ENCODE data around the gene TMEM79.

Gene TMEM79

DNA sequence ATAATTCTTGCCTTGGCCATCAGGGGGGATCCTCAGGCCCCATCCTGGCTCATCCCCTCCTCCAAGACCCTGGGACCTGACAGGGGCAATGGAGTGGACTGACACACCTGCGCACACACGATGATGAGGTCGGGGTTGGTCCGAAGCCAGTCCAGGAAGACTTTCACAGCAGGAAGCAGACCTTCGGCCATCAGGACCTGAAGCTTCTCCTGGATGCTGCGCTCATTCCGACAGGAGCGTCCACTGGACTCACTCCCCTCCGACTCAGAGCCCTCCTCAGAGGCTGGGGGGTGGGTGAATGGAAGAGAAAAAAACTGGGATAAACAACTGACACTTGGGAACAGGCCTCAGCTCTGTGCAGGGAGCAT is 20.9 kb upstream of the TMEM79 start:
- DNase-seq (ENCODE audit: low spot score), result no peak

DNA sequence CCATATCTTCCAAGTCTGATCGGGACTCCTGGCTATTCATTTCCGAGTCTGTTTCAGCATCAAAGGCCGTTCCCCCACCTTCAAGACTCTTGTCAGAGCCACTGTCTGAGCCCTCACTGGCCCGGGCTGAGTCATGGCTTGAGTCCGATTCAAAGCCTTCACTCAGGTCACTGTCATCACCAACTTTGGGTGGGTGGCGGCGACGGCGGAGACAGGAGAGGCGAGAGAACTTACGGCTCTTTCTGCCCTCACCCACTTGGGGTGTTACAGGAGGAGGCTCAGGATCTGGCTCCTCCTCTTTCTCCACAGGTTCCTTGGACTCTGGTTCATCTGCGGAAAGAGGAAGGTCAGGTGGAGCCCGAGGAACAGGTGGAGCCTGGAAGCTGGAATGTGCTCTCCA is 18.1 kb upstream of the TMEM79 start:
- DNase-seq (ENCODE audit: low spot score), result no peak

DNA sequence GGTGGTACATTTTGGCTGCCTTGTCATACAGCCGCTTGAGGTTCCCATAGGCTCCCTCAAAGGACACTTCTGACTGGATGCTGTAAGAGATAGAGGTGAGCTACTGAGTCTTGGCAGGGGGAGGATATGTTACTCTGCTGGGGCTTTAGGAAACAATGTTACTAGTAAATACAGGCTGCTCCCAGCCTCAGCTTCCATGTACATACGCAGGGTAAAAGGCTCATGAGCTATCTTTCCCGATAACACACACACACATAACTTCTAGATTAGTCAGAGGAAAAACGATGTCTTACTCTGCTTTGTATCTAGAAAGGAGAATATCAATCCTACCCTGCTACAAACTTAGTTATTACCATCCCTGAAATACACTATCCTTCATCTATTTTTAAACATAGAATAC is 15.8 kb upstream of the TMEM79 start:
- no peak for DNase-seq (ENCODE audit: low spot score)

DNA sequence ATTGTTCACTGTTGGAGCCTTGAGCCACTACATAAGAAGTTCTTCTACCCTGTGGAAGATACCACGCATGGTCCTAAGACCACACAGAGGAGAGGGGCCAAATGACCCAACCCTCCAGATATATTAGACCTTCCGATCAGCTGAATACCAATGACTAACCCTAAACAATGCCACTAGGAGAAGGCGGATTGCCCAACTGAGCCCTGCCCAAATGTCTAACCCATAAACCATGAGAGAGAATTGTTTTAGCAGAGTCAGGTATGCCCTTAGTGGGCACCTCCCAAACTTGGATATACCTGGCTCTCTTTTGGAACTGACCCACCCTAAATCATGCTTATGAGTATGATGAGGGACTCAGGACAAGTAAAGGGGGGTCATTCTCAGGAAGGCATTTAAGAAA is 13.8 kb upstream of the TMEM79 start:
- no peak for DNase-seq (ENCODE audit: low spot score)

DNA sequence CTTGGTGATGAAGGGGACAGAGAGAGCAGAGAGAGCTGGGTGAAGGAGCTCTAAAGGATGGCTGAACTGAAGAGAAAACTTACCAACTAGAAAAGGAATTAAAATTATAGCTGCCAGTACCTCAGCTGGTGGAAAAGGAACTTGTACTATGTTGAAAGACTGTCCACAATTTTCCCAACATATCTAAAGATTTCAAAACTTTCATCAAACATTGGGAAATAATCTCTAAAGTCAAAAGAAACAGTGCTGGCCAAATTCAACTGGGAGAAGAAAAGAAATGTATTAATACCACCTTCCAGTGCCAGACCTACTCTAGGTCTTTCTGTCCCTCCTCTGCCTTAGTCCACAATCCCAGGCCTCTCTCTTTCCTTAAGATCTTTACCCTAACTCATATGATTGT is 7.6 kb upstream of the TMEM79 start:
- no peak for DNase-seq (ENCODE audit: low spot score)

DNA sequence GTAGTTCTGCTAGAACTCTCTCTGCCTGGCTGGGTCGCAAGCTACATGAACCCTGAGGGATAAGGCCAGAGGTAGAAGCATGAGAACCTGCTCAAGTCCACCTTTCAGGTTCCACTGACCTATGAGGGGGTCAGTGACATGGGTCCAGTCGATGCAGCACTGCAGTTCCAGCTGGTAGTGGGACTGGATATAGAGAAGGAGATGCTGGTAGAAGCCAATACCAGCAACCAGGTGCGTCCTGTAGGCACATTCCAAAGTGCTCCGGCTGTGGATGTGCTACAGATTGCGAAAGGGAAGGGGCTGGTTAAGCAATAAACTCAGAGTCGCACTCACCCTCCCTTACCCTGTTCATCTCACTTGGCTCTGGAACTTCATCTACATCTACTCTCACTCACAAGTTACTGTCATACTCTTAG is 7.2 kb upstream of the TMEM79 start:
- DNase-seq (ENCODE audit: low spot score), result no peak

DNA sequence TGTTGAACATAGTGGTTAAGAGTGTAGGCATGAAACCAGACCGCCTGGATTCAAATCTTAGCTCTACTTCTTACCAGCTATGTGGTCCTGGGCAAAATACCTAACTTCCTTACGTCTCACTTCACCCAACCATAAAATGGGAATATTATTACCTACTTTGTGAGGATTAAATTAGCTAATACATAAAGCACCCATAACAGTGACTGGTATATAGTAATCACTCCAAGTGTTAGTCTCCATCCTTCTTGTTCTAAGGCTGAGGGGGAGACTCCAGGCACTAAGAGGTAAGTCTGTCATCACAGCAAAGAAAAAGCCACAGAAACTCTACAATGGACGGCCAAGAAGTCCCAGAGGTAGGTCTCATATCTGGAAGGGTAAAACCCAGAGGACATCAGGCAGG is 4.3 kb upstream of the TMEM79 start:
- no peak for DNase-seq (ENCODE audit: low spot score)

DNA sequence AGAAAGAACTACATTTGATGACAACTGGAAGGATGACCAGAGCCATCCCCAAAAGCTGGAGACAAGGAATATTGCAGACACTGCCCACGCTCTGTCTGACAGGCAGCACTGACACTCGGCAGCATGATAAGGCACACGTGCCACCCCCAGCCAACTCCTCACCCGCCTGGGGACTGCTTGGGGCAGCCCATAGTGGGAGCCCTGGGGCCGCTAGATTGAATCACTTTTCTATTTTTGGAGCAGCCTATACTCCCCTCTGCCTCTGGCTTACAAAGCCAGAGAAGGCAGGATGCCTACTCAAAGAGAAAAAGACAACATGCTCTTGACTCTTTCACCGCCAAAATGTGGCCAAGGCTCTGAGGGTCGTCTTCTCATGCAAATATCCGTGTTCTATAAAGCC is 2.8 kb upstream of the TMEM79 start:
- peak; percentile 50 for DNase-seq (ENCODE audit: low spot score)

DNA sequence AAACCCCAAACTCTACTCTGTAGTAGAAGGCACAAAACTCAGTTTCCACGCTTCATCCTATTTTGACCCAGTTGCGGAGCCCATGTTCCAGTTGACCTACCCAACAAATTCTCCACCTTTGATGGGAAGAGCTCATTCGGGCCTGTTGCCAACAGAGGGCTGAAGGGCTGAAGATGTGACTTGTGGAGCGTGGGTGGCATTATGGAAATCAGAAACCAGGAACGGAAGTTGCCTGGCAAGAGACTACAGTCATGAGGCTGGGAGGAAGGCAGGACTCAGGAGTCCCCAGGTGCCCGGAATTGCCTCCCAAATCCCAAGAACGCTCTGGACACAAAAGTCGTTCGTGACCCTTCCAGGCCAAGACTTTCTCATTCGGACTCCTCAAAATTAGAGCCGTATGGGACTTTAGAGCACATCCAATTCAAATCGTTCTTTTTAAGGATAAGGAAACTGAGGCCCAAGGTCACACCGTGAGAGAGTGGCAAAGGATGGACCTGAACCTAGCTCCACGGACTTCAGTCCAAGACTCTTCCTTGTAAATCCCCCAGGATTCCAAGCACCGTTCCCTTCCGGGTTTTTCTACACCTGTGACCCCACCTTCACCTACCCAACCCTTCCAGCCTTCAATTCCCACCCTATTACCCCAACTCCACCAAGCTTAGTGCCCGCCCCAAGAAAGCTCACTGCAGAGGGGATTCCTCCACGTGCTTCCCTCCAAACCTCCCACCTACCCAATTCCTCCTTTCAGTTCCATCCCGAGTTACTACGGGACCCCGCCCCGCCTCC is 2.2 kb upstream of the TMEM79 start:
- peak; percentile 35 for DNase-seq (ENCODE audit: low spot score)

DNA sequence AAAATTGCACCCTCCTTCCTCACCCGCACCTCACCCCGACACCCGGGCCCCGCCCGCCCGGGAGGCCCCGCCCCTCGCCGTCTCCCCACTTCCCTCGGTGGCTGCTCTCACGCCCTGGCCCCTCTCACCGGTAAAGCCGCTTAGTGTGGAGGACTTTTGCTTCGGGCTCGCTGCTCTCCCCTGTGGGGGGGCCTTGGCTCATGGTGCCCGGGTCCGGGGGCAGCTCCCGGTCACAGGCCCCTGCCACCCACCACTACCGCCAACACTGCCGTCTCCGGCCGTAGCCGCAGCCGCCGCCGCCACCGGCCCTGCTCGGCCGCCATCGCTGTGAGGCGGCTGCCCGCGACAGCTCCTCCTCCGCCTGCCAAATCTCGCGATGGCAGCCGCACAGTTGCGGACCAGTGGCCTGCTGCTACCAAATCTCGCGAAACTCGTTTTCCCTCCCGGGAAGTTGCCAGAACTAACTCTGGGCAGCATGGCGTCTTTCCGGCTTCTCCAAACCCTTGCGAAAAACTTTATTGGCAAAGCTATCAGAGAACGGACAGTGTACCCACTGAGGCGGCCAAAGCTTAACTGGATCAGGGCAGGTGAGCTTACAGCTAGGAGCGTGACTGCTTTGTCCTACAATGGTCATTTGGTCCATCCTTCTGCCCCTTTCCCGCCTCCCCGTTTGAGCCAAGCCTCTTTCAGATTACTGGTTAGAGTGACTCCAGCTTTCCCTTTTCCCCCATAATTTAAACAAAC is 1.5 kb upstream of the TMEM79 start, which contains the start of gene SMG5:
Gene SMG5 (minus strand): TSS at position 347 of the 744 bp plus-strand sequence. CDS start 145 bp downstream, at position 202.
- DNase-seq (ENCODE audit: low spot score), result peak; percentile 97

DNA sequence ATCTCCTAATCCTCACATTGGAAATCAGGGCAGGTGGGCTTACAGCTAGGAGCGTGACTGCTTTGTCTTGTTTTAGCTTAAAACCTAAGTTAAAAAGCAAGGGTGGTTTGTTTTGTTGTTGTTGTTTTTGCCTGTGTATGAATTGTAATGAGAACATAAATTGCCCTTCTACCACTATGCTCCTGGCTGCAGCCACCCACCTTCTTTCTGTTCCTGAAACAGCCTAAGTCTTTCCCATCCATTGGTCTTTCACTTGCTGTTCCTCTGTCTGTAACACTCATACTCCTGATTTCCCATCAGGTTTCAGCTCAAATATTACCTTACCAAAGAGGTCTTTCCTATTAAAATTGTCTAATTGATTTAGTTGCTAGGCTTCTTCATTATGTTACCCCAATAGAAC is 604 bp upstream of the TMEM79 start:
- no peak for DNase-seq (ENCODE audit: low spot score)

DNA sequence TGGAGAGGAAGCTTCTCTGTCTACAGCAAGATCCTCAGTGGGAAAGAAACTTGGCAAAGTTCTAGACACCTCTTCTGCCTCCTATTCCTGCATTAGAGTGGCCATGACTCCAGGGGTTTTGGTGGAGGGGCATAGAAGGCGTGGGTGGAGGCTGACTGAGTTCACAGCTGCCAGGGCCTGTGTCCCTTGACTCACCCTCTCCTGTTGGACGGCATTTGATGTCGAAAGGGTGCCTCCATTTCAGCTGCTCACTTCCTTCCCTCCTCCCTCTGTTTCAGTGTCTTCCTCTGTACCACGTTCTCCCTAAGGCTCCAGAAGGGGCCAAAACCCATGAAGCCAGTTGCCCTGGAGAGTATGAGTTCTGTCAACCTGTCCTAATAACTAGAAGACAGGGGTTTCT is 632 bp downstream of the TMEM79 start:
- DNase-seq (ENCODE audit: low spot score), result no peak

DNA sequence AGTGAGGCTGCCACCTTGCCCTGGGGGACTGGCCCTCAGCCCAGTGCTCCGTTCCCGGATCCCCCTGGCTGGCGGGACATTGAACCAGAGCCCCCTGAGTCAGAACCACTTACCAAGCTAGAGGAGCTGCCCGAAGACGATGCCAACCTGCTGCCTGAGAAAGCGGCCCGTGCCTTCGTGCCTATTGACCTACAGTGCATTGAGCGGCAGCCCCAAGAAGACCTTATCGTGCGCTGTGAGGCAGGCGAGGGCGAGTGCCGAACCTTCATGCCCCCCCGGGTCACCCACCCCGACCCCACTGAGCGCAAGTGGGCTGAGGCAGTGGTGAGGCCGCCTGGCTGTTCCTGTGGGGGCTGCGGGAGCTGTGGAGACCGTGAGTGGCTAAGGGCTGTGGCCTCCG is 1.3 kb downstream of the TMEM79 start:
- no peak for DNase-seq (ENCODE audit: low spot score)

DNA sequence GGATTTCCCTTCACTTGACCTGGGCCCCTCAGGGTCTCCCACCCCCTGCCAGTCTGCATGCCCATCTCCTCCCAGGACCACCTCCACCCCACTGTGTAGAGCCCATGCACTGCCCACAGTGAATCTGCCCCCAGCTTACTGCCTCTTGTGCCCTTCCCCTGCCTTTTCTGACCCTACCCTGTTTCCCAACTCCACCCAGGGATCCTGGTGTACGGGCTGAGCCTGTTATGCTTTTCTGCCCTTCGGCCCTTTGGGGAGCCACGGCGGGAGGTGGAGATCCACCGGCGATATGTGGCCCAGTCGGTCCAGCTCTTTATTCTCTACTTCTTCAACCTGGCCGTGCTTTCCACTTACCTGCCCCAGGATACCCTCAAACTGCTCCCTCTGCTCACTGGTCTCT is 1.9 kb downstream of the TMEM79 start:
- no peak for DNase-seq (ENCODE audit: low spot score)

DNA sequence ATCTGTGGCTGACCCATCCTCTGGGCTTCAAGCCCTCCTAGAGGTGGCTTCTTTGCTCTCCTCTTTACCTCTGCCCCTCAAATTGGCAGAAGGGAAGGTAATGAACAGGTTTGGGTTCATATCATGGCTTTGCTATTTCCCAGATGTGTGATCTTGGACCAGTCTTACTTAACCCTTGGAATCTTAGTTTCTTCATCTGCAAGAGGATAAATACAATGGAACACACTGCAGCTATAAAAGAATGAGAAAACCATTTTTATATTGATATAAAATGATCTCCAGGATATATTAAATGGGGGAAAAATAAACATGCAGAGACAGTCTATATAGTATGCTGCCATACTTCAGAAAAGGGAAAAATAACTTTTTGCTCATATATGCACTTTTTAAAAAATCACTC is 5.7 kb downstream of the TMEM79 start:
- no peak for DNase-seq (ENCODE audit: low spot score)

DNA sequence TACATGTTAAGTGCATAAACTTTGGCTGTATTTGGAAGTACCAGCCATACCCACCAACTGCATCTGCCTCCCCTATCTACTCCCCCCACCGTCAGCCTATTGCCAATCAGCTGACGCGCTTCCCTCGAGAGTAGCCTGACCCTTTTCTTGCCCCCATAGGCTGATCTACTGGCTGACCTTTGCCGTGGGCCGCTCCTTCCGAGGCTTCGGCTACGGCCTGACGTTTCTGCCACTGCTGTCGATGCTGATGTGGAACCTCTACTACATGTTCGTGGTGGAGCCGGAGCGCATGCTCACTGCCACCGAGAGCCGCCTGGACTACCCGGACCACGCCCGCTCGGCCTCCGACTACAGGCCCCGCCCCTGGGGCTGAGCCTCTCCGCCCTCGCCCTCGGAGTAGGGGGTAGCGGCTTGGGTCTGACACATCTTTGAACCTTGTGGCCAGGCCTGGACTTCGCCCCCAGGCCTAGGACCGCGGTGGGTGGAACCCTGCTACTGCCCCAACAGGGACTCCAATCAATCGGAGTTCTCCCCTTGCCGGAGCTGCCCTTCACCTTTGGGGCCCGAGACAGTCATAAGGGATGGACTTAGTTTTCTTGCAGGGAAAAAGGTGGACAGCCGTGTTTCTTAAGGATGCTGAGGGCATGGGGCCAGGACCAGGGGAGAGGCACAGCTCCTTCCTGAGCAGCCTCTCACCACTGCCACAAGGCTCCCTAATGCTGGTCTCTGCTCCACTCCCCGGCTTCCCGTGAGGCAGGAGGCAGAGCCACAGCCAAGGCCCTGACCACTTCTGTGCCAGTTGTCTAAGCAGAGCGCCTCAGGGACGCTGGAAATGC is 7.3 kb downstream of the TMEM79 start:
- DNase-seq (ENCODE audit: low spot score), result peak; percentile 89

DNA sequence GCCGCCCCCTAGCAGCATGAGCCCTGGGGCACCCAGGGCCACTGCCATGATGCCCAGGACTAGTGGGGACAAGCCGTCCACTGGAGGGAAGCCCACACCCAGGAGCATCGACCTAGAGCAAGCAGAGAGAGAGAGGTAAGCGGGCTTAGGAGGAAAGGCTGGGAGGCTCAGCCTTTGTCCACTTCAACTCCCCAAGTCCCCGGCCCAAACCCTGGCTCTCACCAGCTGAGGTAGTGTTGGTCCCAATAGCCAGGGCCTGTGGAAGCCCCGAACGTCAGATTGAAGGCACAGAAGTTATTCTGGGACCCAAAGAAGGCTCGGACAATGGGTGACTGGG is 8.9 kb downstream of the TMEM79 start:
- DNase-seq (ENCODE audit: low spot score), result no peak

DNA sequence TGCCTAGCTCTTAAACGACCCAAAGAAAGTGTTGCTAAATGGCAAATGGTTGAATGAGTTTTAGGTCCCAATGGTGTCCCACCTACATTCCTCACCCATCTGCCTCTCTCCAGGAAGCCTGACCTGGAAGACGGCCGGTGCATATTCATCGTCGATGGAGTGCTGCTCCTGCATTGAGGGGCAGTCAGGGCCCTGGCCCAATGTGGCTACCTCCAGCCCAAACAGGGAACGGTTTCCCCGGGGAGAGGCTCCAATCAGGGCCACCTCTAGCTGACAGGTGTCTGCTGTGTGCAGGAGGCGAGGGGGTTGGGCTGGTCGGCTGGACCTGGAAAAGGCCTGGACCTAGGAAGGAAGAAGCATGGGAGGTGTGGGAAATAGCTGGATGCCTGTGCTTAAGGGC is 9.8 kb downstream of the TMEM79 start:
- no peak for DNase-seq (ENCODE audit: low spot score)

DNA sequence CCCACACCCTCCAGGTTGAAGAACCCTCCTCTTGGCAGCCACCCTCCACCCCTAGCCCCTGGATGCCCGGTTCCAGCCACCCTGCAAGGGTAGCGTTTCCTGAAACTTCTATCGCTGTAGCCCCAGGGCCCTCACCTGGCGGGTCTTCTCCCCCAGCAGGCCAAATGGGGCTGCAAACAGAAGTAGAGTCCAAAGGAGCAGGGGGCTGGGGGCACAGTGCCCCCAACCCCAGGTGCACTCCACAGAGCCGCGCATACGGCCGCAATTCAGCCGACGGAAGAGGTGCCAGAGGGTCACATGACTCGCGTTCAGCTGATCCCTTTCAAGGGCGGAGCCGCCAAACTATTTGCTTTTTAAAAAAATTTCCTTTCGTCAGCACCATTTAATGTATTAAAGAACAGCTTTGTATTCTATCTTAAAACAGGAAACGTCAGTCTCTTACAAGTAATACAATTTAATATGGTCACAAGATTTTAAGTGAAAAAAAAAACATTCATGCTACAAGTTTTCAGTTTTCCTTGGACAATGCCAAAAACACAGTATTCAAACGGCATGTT is 11.3 kb downstream of the TMEM79 start, which contains the start of gene GLMP:
Gene GLMP (minus strand): TSS at position 289 of the 557 bp plus-strand sequence. CDS start 34 bp downstream, at position 255.
- DNase-seq (ENCODE audit: low spot score), result peak; percentile 81

DNA sequence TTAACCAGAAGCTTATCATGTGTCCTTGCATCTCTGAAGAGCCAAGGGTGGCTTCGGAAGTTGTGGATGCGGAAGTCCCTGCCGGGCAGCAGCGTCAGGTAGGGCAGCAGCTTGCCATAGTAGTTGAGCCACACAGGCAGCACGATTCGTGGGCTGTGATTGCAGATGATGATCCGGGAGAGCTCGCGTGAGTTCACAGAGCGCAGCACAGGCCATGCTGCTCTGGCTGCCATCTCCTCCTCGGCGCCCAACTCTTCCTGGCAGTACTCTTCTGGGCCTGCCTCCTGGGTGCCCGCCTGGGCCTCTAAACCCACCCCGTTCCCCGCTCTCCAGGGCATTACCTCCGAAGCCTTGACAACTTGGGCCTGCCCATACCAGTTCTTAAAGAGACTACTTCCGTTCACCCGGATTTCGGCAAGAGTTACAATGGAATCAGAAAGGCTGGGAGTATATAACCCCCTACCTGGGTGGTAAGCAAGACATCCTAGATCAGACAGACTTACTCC is 14.8 kb downstream of the TMEM79 start, which contains the start of gene VHLL:
Gene VHLL (minus strand): TSS at position 456 of the 506 bp plus-strand sequence. CDS start 118 bp downstream, at position 338.
- DNase-seq (ENCODE audit: low spot score), result no peak

DNA sequence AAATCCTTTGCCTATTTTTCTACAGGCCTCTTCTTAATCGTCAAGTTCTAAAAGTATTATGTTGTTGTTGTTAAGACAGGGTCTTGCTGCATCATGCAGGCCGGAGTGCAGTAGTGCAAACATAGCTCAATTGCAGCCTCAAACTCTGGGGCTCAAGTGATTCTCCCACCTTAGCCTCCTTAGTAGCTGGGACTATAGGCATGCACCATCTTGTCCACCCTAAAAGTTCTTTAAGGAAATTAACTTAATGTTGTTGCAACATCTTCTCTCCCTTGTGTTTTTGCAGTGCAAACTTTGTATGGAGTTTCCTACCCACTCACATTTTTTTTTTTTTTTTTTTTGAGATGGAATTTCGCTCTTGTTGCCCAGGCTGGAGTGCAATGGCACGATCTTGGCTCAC is 19.1 kb downstream of the TMEM79 start:
- DNase-seq (ENCODE audit: low spot score), result no peak

DNA sequence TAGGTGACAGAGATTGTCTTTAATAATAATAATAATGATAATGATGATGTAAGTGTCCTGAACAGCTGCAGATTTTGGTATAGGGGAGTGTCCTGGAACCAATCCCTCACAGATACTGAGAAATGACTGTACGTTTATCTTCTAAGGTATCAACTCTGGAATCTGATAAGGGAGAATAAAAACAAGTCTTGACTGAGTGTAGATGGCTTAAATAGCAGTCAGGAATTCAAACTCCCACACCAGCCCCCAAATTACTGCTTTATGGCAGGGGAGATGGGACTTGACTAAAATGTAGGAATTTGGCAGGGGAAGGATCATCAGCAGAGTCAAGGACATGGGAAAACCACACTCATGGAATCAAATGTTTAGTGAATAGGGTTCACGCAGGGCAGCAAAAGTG is 21.1 kb downstream of the TMEM79 start:
- no peak for DNase-seq (ENCODE audit: low spot score)
